HEK293 (cell line): ENCODE measurements around the gene SRR.

ENCODE experiments used
- ZNF501 ChIP-seq: fragments of 450-650 bp; formaldehyde crosslinking; IDR thresholded peaks from 2 replicates; pipeline ENCODE4 v1.5.1; 2016; ENCODE audit warnings: missing biosample characterization, missing genetic modification characterization
- TF ChIP-seq, protein P1 (sequence below): fragments of 450-650 bp; formaldehyde crosslinking; IDR thresholded peaks from 2 replicates; pipeline ENCODE4 v1.5.1; 2016; ENCODE audit warnings: missing biosample characterization, missing genetic modification characterization
- TF ChIP-seq, protein P2 (sequence below): fragments of 450-650 bp; formaldehyde crosslinking; IDR thresholded peaks from 2 replicates; pipeline ENCODE4 v1.5.1; 2016; ENCODE audit warnings: missing biosample characterization, missing genetic modification characterization
- TF ChIP-seq, protein P3 (sequence below): fragments of 450-650 bp; formaldehyde crosslinking; IDR thresholded peaks from 2 replicates; pipeline ENCODE4 v1.5.1; 2017; ENCODE audit warnings: missing biosample characterization, missing genetic modification characterization

DNA sequence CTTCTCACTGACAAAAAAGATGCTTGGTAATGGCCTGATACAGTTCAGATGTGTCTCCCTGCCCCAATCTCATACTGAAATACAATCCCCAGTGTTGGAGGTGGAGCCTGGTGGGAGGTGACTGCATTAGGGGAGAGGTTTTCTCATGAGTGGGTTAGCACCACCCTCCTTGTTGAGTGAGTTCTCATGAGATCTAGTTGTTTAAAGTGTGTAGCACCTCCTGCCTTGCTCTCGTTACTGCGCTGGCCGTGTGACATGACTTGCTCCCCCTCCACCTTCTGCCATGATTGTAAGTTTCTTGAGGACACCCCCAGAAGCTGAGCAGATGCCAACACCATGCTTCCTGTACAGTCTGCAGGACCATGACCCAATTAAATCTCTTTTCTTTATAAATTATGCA is 27.6 kb downstream of the SRR start:
- TF ChIP-seq, protein P1, sequence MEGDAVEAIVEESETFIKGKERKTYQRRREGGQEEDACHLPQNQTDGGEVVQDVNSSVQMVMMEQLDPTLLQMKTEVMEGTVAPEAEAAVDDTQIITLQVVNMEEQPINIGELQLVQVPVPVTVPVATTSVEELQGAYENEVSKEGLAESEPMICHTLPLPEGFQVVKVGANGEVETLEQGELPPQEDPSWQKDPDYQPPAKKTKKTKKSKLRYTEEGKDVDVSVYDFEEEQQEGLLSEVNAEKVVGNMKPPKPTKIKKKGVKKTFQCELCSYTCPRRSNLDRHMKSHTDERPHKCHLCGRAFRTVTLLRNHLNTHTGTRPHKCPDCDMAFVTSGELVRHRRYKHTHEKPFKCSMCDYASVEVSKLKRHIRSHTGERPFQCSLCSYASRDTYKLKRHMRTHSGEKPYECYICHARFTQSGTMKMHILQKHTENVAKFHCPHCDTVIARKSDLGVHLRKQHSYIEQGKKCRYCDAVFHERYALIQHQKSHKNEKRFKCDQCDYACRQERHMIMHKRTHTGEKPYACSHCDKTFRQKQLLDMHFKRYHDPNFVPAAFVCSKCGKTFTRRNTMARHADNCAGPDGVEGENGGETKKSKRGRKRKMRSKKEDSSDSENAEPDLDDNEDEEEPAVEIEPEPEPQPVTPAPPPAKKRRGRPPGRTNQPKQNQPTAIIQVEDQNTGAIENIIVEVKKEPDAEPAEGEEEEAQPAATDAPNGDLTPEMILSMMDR (tag by site-specific recombination): no peak
- TF ChIP-seq, protein P2, sequence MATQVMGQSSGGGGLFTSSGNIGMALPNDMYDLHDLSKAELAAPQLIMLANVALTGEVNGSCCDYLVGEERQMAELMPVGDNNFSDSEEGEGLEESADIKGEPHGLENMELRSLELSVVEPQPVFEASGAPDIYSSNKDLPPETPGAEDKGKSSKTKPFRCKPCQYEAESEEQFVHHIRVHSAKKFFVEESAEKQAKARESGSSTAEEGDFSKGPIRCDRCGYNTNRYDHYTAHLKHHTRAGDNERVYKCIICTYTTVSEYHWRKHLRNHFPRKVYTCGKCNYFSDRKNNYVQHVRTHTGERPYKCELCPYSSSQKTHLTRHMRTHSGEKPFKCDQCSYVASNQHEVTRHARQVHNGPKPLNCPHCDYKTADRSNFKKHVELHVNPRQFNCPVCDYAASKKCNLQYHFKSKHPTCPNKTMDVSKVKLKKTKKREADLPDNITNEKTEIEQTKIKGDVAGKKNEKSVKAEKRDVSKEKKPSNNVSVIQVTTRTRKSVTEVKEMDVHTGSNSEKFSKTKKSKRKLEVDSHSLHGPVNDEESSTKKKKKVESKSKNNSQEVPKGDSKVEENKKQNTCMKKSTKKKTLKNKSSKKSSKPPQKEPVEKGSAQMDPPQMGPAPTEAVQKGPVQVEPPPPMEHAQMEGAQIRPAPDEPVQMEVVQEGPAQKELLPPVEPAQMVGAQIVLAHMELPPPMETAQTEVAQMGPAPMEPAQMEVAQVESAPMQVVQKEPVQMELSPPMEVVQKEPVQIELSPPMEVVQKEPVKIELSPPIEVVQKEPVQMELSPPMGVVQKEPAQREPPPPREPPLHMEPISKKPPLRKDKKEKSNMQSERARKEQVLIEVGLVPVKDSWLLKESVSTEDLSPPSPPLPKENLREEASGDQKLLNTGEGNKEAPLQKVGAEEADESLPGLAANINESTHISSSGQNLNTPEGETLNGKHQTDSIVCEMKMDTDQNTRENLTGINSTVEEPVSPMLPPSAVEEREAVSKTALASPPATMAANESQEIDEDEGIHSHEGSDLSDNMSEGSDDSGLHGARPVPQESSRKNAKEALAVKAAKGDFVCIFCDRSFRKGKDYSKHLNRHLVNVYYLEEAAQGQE (tag by site-specific recombination): no peak
- TF ChIP-seq ZNF501: no peak
- TF ChIP-seq, protein P3, sequence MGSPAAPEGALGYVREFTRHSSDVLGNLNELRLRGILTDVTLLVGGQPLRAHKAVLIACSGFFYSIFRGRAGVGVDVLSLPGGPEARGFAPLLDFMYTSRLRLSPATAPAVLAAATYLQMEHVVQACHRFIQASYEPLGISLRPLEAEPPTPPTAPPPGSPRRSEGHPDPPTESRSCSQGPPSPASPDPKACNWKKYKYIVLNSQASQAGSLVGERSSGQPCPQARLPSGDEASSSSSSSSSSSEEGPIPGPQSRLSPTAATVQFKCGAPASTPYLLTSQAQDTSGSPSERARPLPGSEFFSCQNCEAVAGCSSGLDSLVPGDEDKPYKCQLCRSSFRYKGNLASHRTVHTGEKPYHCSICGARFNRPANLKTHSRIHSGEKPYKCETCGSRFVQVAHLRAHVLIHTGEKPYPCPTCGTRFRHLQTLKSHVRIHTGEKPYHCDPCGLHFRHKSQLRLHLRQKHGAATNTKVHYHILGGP: no peak
